ENCODE data around the gene NCF4.

Gene NCF4

DNA sequence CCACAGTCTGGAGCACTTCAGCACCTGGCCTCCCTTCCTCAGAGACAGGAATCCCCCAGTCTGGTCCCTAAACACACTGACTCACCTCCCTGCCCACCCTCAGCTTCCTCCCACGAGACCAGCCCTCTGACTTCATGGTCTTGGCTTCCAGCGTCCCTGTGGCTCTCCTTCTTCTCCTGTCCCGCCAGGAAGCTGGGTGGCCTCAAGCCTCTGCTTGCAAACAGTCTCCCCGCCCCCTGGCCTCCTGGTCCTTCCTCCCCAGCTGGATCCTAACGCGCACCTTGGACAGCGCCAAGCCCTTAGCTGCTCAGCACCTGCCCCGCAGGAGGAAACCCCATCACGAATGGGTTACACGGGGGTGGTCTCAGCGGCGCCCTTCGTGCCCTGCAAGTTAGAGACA is 4.5 kb downstream of the NCF4 start:
- no peak for DNase-seq

GRCh38 chr22:36867695-36868094 is 6.9 kb downstream of the NCF4 start:
- no peak for DNase-seq

DNA sequence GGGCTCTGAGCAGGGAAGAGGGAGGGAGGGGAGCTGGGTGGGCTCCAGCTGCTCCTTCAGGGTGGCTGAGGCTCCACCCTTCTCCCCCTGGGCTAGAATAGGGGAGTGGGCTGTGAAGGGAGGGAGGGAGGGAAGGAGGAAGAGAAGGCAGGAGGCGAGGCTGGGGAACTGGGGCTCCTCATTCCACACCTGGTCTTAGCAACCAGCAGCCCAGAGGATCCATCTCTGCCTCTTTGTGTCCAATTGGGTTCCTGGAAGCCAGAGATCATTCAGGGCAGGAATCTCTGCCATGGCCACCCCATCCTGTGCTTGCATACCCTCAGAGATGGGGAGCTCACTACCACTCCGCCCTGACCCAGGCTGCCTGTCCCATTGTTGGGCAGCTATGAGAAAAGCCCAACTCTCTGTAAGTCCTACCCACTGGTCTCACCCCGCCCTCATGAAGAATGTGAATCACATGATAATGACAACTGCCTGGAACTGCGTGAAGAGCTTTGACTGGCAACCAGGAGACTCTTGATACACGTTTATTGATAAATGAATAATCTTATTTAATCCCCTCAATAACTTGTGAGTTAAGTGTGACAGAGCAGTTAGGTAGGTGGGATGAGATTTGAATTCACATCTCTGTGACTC is 7.9 kb downstream of the NCF4 start:
- no peak for DNase-seq

DNA sequence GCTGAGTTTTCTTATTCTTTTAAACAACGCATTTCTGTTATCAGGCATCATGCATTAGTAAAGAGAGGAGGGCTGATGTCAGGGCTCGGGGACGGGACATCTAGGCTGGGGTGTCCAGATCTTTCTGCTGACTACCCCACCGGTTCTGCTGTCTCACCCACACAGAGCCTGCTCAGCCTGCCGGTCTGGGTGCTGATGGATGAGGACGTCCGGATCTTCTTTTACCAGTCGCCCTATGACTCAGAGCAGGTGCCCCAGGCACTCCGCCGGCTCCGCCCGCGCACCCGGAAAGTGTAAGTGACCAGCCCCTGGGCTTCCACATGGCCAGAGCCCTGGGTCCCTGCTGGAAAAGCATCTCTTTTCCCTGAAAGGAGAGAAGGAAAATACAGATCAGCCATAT is 9.4 kb downstream of the NCF4 start:
- no peak for DNase-seq

GRCh38 chr22:36871669-36872081 is 10.9 kb downstream of the NCF4 start:
- no peak for DNase-seq

DNA sequence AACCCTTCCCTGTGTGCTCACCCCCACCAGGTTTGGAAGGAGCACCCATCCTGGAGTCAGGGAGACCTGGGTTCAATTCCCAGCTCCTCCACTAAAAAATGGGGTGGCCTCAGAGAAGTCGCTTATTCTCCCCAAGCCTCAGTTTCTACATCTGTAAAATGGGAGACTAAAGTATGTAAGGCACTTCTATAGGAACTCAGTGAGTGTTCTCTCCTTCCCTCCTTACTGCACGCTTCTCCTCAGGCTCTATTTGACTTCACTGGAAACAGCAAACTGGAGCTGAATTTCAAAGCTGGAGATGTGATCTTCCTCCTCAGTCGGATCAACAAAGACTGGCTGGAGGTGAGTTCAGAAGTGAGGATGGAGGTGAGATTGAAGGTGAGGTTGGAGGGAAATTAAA is 11.3 kb downstream of the NCF4 start:
- no peak for DNase-seq

DNA sequence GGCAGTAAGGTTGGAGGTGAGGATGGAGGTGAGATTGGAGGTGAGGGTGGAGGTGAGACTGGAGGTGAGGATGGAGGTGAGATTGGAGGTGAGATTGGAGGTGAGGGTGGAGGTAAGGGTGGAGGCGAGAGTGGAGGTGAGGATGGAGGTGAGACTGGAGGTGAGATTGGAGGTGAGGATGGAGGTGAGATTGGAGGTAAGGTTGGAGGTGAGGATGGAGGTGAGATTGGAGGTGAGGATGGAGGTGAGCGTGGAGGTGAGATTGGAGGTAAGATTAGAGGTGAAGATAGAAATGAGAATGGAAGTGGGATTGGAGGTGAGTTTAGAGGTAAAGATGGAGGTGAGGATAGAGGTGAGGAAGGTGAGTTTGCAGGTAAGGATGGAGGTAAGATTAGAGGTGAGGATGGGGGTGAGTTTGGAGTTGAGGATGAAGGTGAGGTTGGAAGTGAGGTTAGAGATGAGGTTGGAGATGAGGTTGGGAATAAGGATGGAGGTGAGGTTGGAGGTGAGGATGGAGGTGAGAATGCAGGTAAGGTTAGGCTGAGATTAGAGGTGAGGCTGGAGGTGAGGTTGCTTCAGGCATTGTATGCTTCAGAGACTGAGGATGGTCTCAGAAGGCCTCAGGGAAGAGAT is 12.2 kb downstream of the NCF4 start:
- DNase-seq = no peak

DNA sequence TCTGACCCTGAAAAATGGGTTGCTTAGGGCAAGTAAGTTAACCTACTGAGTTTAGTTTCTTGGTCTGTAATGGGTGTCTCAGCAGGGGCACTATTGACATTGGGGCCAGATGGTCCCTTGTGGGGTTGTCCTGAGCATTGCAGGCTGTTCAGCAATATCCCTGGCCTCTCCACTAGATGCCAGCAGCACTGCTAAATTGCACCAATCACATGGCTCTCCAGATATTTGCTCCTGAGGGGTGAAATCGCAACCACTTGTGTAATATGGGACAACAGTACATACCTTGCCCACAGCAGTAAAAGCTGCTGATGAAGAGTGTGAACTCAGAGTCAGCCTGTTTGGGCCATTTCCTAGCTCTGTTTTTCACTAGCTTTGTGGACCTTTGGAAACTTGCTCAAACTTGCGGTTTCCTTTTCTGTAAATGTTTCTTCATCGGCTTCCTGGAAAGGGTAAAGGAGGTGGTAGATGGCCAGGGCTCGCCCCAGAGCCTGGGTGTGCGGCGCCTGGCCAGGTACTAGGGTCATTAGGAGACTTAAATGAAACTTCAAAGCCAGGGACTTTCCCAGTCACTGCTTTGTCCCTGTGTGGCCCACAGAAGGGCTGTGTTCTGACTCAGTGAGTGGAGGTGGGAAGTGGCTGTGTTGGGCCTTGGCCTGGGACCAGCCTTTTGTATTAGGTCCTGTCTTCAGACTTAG is 13.0 kb downstream of the NCF4 start:
- peak; percentile 93 for DNase-seq

- no peak for DNase-seq
Measured at GRCh38 chr22:36874309-36874696, 13.5 kb downstream of the NCF4 start.

DNA sequence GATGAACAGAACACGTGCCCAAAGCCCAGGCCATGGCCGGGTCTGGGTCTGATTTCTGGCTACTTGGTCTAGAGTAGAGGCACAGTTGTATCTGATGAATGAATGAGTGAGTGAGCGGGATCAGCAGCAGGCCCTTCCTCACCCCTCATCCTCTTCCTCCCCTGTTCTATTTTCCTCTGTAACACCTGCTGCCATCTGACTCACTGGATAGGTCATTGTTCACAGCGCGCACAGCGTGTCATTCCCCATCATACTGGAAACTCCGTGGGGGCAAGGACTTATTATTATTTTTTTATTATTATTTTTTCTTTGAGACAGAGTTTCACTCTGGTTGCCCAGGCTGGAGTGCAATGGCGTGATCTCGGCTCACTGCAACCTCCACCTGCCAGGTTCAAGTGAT is 13.9 kb downstream of the NCF4 start:
- DNase-seq = no peak

- DNase-seq = no peak
Measured at GRCh38 chr22:36875741-36876140, 14.9 kb downstream of the NCF4 start.

GRCh38 chr22:36879775-36880174 is 19.0 kb downstream of the NCF4 start:
- DNase-seq = no peak

DNA sequence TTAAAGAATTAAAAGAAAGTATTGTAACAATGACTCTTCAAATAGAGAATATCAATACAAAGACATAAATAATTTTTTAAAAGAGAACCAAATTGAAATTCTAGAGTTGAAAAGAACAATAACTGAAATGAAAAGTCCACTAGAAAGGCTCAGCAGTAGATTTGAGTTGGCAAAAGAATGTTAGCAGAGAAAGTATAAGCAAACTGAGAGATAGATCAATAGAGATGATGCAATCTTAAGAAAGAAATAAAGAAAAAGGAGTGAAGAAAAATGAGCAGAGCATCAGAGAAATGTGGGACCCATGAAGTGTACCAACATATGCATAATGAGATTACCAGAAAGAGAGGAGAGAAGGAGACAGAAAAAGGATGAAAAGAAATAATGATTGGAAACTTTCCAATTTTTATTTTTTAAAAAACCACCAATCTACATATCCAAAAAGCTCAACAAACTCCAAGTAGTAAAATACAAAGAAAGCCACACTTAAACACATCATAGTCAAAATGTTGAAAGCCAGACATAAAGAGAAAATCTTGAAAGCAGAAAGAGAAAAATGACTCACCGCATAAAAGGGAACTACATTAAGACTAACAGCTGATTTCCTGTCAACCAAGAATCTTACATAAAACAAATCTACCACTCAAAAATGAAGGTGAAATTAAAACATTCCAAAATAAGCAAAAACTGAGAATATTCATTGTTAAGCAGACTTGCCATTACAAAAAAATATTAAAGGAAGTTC is 20.9 kb downstream of the NCF4 start:
- DNase-seq = peak; percentile 69

- DNase-seq = no peak
Measured at GRCh38 chr22:36884349-36885158, 23.7 kb downstream of the NCF4 start.

DNA sequence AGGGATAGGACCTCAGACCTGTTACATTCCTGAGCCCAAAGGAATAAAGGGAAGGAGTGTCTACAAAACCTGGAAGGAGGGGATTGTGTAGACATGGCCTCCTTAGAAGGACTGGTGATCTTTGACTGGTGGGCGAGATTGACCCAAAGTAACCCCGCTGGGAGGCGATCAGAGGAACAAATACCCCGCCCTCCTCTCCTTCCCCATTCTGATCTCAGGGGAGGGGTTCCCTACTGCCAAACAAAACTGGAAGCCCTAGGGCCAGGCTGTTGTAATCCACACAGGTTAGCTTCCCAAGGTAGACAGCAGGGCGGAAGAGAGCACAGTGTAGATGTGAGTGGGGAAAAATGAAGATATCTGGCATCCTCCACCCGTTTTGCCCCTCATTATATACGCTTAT is 24.7 kb downstream of the NCF4 start:
- no peak for DNase-seq

DNA sequence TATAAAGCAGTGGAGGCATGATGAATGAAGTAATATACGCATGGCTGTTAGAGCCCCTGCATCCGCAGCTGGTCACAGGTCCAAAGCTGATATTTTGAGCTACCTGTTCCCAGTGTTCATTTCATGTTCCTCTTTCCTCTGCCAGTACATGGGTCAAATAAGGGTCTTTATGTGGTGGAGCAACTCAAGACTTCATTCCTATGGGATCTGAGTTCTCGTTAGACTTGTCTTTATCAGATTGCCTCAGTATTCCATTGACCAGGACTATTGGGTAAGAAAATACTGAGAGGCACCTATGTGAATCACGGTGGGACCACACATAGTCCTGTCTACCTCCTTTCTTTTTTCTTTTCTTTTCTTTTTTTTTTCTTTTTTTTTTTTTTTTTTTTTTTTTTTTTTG is 25.2 kb downstream of the NCF4 start:
- no peak for DNase-seq

- no peak for DNase-seq
Measured at GRCh38 chr22:36887162-36887561, 26.4 kb downstream of the NCF4 start.

DNA sequence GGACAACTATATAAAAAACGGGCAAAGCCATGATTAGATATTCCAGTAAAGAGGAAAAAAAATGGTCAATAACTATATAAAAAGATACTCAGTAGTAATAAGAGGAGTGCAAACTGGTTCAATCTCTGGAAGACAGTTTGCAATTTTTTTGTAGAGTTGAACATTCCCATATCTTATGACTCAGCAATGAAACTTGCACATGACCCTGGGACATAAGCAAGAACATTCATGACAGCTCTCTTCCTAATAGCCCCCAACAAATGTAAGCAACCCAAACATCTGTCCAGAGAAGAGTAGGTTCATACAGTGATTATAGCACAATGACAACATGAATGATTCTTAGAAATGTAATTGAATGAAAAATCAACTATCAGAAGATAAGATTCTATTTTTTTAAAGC is 30.8 kb downstream of the NCF4 start:
- DNase-seq = no peak

DNA sequence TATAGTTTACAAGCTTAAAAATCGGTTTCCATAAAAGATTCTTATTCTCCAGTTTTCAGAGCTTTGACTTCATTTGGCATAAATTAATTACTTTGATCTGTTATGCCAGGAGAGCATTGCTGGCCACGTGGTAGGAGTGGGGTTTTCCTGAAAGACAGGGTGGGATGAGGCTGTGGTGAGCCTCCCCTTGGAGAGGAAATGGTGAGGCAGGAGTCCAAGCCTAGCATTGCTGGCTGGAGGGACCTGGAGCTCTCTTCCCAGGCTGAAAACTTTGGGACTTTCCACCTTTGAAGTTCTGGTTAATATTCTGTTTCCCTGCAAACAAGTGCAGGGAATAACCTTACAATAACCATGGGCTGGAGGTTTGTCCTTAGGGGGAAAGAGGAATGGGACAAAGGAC is 31.5 kb downstream of the NCF4 start:
- no peak for DNase-seq

GRCh38 chr22:36893262-36893661 is 32.5 kb downstream of the NCF4 start:
- DNase-seq = no peak

- DNase-seq = no peak
Measured at GRCh38 chr22:36894266-36894665, 33.5 kb downstream of the NCF4 start.

DNA sequence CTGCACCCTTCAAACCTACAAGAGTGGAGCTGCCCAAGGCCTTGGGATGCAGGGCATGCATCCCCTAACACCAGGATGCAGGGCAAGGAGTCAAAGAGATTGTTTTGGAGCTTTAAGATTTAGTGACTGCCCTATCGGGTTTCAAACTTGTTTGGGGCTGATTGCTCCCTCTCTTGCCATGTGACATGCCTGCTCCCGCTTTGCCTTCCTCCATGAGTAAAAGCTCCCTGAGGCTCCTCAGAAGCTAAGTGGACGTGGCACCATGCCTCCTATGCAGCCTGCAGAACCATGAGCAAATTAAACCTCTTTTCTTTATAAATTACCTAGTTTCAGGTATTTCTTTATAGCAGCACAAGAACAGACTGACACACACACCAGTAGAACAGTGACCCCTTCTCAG is 36.8 kb downstream of the NCF4 start:
- no peak for DNase-seq

GRCh38 chr22:36898690-36899089 is 37.9 kb downstream of the NCF4 start:
- no peak for DNase-seq
